Effector CD4-positive, alpha-beta T cell (primary cell): Measurements from ENCODE around the gene IL1RN. TPM values are rescaled to one million over a fixed set of nuclear protein-coding genes. Genes with fewer than 3 reads are reported as not detected.
"Not testable (repeated sequence)": the region's sequence is repeated elsewhere in the genome, so short reads cannot be mapped to it uniquely, and the experiment has no call there.

Experiments
- DNase-seq: peaks from one replicate; pipeline ENCODE4 v3.0.0-alpha.2; 2020
- total RNA-seq: gene quantifications from one replicate; lab custom pipeline; 2026; lab: John Stamatoyannopoulos, UW

IL1RN gene, protein sequence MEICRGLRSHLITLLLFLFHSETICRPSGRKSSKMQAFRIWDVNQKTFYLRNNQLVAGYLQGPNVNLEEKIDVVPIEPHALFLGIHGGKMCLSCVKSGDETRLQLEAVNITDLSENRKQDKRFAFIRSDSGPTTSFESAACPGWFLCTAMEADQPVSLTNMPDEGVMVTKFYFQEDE
- total RNA-seq, result not detected

DNA sequence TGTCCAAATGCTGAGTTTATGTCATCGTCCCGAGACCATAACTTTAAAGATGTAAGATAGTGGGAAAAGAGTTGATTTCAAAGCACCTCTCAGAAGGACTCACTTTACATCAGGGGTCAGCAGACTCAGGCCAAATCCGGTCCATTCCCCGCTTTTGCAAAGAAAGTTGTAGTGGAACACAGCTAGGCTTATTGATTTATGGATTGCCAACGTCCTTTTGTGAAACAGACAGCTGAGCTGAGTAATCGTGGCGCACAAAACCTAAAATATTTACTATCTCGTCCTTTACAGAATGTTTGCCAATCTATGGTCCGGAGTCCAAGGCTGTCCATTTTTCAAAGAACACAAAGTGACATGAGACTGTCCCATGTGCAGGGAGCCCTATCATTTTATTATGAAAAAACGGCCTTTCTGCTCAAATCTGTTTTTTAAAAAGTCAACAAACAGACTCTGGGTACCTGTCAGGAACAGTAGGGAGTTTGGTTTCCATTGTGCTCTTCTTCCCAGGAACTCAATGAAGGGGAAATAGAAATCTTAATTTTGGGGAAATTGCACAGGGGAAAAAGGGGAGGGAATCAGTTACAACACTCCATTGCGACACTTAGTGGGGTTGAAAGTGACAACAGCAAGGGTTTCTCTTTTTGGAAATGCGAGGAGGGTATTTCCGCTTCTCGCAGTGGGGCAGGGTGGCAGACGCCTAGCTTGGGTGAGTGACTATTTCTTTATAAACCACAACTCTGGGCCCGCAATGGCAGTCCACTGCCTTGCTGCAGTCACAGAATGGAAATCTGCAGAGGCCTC lies at the start of gene IL1RN:
IL1RN (plus strand) TSS at position 754 of the 801 bp plus-strand sequence; CDS start at position 781, 27 bp downstream.
- DNase-seq, result no peak

DNA sequence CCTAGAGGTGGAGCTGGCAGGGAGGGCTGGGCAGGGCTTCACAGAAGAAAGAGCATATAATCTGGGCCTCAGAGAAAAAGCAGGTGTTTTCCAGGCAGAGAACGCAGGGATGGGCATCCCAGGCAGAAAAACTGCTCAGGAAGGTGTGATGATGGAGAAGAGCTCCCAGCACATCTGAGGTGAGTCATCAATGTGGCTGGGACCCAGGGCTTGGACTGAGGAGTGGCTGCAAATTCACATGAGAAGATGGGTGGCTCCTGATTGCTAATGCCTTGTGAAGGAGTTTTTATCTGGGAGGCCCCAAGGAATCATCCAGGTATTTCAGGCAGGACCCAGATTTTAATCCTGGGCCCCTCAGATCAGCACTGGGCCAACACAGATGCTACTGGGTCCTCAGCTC lies 49.5 kb upstream of the IL1RN start:
- no peak for DNase-seq

DNA sequence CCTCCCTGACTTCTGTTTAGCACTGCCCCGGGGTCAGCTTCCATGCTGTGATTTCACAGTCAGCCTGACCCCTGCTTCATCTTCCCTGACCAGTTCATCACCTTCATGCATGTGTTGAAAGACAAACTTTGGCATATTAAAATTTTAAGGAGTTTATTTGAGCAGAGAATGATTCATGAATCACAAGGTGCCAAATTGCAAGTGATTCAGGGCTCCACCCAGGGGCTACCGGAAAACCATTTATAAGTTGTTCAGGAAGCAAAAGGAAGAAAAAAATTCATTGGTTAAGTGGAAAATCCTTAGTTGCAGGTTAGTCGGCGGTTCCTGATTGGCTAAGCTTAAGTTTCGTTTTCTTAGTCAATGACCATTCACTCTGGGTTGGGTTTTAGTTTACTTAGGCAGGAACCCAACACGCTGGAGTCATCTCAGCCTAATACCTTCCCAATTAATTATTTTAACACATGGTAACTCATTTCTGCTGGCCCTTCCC lies 49.0 kb upstream of the IL1RN start:
- DNase-seq, result no peak

DNA sequence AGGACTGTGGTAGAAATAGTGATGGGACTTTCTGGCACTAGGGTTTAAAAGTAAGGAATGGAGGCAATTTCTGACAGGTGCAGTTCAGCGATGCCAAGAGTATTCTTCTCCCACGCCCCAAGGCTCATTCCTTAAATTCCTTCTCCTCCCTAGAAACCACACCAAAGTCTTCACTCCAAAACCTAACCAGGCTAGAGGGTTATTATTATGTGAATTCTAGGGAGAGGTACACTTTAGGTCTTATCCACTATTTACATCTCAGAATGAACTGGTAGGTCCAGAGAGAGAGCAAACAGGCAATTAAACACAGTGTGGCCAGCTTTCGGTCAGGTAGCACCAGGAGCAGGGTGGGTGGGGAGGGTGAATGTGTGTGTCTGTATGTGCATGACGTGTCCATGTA lies 48.3 kb upstream of the IL1RN start:
- DNase-seq, result no peak

DNA sequence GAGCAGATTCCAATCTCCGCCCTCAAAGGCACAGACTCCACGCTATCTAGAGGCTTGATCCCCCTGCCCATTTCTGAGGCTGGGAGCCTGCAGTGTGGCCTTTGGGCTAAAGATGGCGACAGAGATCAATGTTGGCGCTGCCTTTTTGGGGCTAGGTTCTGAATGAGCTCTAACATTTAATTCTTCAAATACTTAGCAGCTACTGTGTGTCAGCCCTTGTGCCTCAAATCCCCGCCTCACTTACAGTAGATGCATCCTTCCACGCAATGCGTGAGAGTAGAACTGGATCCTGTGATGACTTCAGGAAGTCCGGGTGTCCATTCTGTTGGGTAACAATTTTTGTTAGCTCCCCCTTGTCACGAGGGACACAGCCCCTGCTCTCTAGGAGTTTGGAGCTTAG lies 47.3 kb upstream of the IL1RN start:
- DNase-seq, result no peak

DNA sequence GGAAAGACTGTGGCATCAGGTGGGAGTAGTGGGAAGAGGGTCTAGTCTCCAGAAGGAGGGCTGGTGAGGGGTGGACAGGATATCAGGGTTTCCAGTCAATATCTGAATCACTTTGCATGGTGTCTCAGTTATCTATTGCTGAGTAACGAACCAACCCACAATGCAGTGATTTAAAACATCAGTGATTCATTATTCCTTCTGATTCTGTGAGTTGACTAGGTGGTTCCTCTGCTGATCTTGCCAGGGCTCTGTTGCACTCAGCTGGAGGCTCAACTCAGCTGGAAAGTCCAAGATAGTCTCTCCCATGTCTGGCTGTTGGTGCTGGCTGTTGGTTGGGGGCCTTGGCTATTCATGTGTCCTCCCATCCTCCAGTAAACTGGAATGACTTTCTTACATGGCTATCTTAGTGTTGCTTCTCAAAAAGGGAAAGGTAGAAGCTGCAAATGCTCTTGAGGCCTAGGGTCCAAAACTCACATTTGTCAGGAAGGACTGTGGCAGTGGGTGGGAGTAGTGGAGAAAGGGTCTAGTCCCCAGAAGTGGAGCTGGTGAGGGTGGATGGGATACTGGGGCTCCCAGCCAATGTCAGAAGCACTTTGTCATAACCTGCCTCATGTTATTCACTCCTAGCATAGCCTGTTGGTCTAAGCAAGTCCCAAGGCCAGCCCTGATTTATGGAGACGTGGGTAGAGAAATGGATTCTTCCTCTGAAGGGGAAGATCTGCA lies 45.7 kb upstream of the IL1RN start:
- DNase-seq, result no peak

DNA sequence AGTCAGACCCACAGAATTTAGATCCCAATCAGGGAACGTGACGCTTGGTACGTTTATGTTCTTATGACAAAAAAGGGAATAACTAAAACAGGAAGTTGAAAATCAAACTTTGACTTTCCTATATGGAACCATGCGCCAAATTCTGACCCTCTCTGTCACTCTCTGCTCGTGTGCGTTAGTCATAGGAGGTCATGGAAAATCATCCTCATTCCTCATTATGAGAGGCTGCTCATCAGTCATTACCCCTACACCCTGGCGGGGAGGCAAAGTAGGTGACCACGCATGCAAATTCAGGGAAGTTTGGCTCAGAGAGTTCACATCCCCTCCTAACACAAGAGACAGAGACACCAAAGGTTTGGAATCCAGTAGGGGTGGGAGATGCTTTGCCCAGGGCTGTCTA lies 44.1 kb upstream of the IL1RN start:
- DNase-seq, result no peak

DNA sequence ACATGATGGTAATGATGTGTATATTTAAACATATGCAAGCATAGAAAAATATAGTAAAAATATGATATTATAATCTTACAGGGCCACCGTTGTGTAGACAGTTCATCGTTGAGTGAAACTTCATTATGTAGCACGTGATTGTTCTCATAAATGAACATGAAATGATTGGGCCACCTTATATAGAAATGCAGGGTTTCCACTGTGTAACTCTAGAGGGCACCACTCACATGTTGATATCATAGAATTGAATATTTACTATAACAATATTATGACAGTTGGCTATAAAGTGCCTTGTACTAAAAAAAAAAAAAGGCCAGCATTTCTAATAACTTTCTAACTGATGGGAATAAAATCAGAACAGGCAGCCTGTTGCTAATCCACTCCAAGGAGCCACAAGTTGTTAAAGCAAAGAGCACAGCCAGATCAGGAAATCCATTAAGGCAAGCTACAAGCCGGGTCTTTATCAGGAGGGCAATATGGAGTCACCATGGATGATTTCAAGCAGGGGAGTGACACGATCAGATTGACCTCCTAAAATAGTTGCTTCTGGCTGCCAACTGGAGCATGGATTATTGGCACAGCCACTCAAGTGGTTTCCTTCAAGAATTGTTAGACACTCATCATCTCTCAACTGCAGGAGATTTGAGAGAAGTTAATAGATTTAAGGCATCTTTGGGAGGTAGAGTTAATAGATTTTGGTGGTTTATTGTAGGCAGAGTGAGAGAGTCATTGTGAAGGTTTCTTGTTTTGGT lies 43.0 kb upstream of the IL1RN start:
- DNase-seq, result no peak

DNA sequence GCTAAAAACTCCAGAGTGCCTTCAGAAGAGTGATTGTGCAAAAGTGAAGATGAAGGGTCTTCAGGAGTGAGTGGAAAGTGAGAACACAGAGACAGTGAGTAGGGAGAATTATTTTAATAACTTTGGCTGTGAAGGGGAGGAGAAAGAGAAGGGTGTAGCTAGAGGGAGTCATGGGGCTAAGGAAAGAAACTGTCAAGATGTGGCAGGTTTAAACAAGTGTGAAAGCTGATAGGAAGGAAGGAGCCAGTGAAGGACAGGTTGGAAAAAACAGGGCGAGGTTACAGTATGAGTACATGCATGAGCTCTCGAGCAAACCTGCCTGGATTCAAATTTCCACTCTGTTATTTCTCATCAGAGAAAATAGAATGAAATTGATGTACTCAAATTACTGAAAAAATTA lies 41.9 kb upstream of the IL1RN start:
- DNase-seq, result no peak

DNA sequence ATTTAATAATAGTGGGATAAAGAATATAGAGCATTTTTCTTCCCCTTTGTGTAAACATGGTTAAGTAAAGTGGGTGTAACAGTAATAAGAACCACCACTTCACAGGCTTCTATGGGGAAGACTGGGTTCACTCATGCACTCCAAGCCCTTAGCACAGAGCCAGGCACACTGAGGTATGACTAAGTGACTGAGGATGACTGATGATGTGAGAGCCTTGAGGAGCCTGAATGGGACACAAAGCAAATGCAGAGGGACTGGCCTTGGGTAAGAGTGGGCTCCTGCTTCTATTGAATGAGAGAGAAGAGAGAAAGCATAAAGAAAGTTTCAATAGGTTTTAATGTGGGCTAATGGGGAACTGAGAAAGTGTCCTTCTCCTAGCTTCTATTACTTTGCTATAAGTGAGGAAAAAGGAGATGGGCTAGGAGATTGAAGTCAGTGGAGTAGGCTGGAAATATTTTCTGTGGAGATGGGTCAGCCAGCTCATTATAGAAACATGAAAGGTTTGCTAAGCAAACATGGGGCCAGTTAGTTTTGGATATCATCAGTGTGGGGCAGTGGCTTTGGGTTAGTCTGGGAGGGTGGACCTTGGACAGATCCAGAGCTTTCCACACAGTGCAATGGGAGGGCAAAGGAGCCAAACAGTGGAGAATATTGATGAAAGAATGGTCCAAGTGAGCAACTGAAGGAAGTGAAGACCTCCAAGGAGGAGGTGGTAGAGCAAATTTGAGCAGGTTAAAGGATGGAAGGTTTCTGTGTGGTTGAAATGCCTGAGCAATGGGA lies 39.0 kb upstream of the IL1RN start:
- no peak for DNase-seq

DNA sequence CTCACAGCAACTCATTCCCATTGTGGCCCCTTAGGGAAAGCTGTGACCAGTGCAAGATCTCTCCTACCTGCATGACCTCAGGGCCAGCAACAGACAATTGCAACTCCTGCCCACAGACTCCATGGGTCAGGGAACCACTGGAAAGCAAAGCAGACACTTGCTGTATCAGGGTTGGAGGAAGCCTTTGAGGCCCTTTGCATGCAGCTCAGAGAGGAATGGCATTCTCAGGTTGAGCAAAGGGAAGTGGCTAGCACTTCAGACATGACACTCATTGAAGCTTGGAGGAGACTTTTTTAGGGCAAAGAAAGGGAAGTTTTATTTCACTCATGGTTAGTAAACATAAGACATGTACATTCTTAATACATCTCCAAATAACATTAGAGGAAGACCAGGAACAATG lies 37.5 kb upstream of the IL1RN start:
- DNase-seq, result no peak

DNA sequence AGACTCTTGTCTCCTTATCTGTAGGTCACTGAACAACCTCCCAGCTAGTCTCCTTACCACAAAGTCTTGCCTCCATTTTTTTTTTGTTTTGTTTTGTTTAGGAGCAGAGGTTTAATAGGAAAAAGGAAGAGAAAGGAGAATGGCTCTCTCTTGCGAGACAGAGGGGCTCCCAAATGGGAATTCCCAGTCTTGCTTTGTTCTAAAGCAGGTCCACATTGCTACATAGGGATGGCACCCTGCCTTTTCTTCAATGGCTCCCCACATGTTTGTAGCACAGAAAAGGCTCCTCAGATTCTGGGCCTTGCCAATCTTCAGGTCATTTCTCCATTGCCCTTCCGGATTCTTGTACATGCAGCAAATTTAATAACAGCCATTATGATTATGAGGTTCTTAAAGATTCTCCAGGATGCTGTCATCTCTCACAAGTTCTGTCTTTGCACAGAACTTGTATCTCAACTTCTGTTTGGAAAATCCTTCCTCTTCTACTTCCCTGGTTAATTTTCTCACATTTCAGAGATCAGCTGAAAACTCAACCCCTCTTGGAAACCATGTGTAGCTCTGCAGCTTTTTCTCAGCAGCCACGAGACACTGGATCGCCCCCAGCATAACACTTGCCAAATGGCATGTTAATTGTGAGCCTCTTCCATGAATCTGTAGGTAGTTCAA lies 36.0 kb upstream of the IL1RN start:
- DNase-seq, result no peak

DNA sequence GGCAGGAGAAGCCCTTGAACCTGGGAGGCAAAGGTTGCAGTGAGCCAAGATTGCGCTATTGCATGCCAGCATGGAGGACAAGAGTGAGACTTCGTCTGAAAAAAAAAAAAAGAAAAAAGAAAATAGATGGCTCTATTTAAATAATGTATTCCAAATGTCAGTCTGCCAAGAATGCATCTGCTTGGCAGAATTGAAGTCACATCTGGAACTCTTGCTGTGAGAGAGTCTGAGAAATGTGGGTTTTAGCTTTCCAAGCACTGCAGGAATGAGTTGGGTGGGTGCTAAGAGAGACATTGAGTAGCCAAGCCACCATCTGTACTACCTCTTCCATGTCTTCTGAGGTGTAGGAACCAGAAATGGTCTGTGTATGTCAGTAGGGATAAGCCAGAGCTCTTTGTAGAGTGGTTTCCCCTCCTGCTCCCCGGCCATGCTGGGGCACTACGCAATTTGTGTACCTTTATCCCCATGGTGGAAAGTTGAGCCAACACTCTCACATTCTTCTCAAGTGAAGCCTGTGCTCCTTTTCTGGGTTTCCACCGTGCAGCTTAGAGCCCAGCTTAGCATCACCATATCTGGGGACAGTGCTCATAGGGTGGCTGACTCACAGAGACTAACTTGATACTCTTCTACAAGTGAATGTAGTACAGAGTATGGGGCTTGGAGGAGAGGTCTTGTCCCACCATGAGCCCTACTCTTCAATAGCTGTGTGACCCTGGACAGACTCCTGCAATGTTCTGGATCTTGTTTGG lies 34.4 kb upstream of the IL1RN start:
- no peak for DNase-seq

DNA sequence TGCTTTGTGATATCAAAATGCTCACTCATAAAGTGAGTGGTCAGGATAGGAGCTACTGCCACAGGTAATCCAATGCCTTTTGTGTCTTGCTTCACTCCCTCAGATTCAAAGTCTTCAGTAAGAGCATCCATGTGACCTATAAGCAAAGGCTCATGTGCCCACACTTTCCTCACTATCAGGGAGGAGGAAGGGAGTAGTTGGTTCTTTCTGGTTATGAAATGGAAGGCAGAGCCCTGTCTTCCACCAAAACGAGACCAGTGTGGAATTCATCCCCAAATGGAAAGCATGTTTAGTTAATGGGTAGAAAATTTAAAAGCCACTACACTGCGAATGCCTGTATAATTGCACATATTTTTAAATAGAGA lies 33.8 kb upstream of the IL1RN start:
- DNase-seq, result no peak

DNA sequence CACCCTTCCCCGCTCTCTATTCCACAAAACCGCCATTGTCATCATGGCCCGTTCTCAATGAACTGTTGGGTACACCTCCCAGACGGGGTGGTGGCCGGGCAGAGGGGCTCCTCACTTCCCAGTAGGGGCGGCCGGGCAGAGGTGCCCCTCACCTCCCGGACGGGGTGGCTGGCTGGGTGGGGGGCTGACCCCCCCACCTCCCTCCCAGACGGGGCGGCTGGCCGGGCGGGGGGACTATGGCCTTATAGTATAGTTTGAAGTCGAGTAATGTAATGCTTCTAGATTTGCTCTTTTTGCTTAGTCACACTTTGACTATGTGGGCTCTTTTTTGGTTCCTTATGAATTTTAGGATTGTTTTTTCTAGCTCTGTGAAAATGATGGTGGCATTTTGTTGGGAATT lies 31.1 kb upstream of the IL1RN start:
- not testable (repeated sequence) for DNase-seq

DNA sequence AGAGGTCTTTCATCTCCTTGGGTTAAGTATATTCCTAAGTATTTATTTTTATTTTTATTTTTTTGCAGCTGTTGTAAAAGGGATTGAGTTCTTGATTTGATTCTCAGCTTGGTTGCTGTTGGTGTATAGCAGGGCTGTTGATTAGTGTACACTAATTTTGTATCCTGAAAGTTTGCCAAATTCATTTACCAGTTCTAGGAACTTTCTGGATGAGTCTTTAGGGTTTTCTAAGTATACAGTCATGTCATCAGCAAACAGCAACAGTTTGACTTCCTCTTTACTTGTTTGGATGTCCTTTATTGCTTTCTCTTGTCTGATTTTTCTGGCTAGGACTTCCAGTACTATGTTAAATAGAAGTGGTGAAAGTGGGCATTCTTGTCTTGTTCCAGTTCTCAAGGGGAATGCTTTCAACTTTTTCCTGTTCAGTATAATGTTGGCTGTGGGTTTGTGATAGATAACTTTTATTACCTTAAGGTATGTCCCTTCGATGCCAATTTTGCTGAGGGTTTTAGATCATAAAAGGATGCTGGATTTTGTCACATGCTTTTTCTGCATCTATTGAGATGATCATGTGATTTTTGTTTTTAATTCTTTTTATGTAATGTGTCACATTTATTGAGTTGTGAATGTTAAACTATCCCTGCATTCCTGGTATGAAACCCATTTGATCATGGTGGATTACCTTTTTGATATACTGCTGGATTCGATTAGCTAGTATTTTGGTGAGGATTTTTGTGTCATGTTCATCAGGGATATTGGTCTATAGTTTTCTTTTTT lies 30.4 kb upstream of the IL1RN start:
- DNase-seq, result not testable (repeated sequence)

DNA sequence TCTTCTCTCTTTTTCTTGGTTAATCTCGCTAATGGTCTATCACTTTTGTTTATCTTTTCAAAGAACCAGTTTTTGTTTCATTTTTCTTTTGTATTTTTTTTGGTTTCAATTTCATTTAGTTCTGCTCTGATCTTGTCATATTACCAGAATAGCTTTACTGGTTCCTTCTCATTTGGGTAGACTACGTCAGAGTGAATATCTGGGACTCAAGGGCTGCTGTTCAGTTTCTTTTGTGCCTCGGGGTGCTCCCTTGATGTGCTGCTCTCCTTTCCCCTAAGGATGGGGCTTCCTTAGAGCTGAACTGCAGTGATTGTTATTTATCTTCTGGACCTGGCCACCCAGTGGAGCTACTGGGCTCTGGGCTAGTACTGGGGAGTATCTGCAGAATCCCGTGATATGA lies 29.4 kb upstream of the IL1RN start:
- DNase-seq, result no peak

DNA sequence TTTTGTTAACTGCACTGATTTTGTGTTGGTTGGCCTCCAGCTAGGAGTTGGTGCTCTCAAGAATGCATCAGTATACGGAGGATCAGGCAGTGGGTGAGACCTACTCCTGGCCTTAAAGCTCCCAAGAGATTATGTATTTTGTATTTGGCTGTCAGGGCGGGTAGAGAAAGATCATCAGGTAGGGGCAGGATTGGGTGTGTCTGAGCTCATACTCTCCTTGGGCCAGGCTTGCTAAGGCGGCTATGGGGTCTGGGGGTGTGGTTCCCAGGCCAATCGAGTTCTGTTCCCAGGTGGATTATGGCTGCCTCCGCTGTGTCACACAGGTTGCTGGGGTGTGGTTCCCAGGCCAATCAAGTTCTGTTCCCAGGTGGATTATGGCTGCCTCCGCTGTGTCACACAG lies 28.9 kb upstream of the IL1RN start:
- no peak for DNase-seq

DNA sequence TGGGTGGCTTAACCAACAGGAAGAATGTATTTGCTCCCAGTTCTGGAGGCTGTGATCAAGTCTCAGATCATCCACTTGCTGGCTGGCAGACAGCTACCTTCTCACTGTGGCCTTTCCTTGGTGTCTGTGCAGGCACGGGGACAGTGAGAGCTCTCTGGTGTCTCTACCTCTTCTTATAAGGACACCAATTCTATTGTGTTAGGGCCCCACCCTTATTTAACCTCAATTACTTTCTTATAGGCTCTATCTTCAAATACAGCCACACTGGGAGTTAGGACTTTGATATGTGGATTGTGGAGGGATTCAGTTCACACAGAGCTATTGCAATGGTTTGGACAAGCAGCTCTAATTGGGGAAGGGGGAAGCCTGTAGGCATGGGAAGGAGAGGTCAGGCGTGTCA lies 25.3 kb upstream of the IL1RN start:
- no peak for DNase-seq

DNA sequence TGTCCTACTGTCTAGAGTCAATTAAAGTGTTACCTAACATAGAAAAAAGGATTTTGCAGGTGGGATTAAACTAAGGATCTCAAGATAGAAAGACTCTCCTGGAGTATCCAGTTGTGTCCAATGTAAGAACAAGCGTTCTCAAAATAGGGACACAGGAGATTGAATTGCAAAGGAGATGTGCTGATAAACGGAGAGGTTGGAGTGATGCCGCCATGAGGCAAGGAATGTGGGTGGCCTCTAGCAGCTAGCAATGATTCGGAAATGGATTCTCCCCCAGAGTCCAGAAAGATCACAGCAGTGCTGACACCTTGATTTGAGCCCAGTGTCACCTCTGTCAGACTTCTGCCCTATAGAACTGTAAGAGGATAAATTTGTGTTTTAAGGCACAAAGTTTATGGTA lies 24.1 kb upstream of the IL1RN start:
- DNase-seq, result no peak
